CD4-positive, alpha-beta T cell (primary cell): ENCODE measurements around the gene E2F4. TPM values are rescaled to one million over a fixed set of nuclear protein-coding genes. Genes with fewer than 3 reads are reported as not detected.

Source experiments
- ATAC-seq: fragments of 200-7000 bp; cut with Tn5 transposase; one replicate; pipeline ENCODE4 v1.10.0; 2022; ENCODE audit warnings: mild to moderate bottlenecking; ENCODE audit not compliant: poor library complexity
- CTCF ChIA-PET: fragments of 350-600 bp; sonication (Branson Sonifier 250); formaldehyde crosslinking; loops from one replicate; lab custom pipeline; 2021; ENCODE audit warnings: antibody characterized with exemption, inconsistent platforms; lab: Charles Lee
- POLR2A ChIA-PET: fragments of 350-600 bp; sonication (Branson Sonifier 250); formaldehyde crosslinking; loops from one replicate; lab custom pipeline; 2021; ENCODE audit warnings: antibody characterized with exemption, inconsistent platforms; lab: Charles Lee
- DNase-seq, 14 experiments: peaks; one replicate each; pipeline ENCODE4 v3.0.0-alpha.2; 2013 to 2020; ENCODE audit warnings: mixed read lengths in 2 of 14
- H3K27ac ChIP-seq, 2 donors: one replicate each; pipeline versions ENCODE4 v1.5.1 to v1.7.0; 2013; ENCODE audit warnings: low read length in 2 of 2, low read depth in 1 of 2, mild to moderate bottlenecking in 1 of 2
- H3K27me3 ChIP-seq, 2 experiments: 1 replicate in 1 of 2; 2 replicates in 1 of 2; pipeline versions ENCODE4 v1.6.1 to v1.7.0; 2013; ENCODE audit warnings: low read length in 2 of 2, control low read depth in 1 of 2, mild to moderate bottlenecking in 1 of 2, moderate library complexity in 1 of 2; ENCODE audit not compliant: insufficient read depth in 2 of 2, control insufficient read depth in 1 of 2
- H3K36me3 ChIP-seq: one replicate; pipeline ENCODE4 v1.6.1; 2013; ENCODE audit warnings: low read length, control low read depth; ENCODE audit not compliant: insufficient read depth
- H3K4me1 ChIP-seq: one replicate; pipeline ENCODE4 v1.6.1; 2013; ENCODE audit warnings: low read length, control low read depth; ENCODE audit not compliant: insufficient read depth
- H3K4me3 ChIP-seq: one replicate; pipeline ENCODE4 v1.5.1; 2013; ENCODE audit warnings: mild to moderate bottlenecking, low read length, moderate library complexity
- H3K9me3 ChIP-seq, 2 experiments: 1 replicate in 1 of 2; 2 replicates in 1 of 2; pipeline versions ENCODE4 v1.6.1 to v1.7.0; 2013; ENCODE audit warnings: low read length in 2 of 2, mild to moderate bottlenecking in 2 of 2, control low read depth in 1 of 2, moderate library complexity in 1 of 2; ENCODE audit not compliant: control insufficient read depth in 1 of 2, insufficient read depth in 1 of 2
- H3K27ac Mint-ChIP-seq: one replicate; pipeline ENCODE4 v1.8.0; 2020; ENCODE audit warnings: mixed read lengths
- H3K27me3 Mint-ChIP-seq: one replicate; pipeline ENCODE4 v1.8.0; 2021; ENCODE audit warnings: mixed read lengths
- H3K36me3 Mint-ChIP-seq: one replicate; pipeline ENCODE4 v1.8.0; 2021; ENCODE audit warnings: low read depth, mixed read lengths
- H3K4me1 Mint-ChIP-seq: one replicate; pipeline ENCODE4 v1.8.0; 2021; ENCODE audit warnings: low read depth, mixed read lengths
- H3K4me3 Mint-ChIP-seq: one replicate; pipeline ENCODE4 v1.8.0; 2020; ENCODE audit warnings: mild to moderate bottlenecking, mixed read lengths
- H3K9me3 Mint-ChIP-seq: one replicate; pipeline ENCODE4 v1.8.0; 2020; ENCODE audit warnings: mixed read lengths
- CTCF ChIP-seq: fragments of 200-600 bp; IDR thresholded peaks from one replicate; pipeline ENCODE4 v1.8.0; 2022; ENCODE audit warnings: antibody characterized with exemption, mild to moderate bottlenecking
- intact Hi-C, 2 experiments: fragments of 100-400 bp; cut with DNase I in 1 of 2; cut with micrococcal nuclease in 1 of 2; formaldehyde crosslinking; loops; one replicate each; pipeline versions ENCODE4 v1.15.1 to v1.9.0; 2023 to 2025; cut with DNase I, micrococcal nuclease
- total RNA-seq, 174 experiments: library from RNA in 2 of 174; stranded (reverse) in 2 of 174; gene quantifications; one replicate each; pipeline ENCODE4 v1.2.3 and lab custom pipeline; 2021 to 2026

The E2F4 gene
- total RNA-seq, 2 experiments from 2014 or later, result 50.9 to 56.1 TPM

- Histone ChIP-seq H3K27ac (no peak overlapping the region), H3K27me3 (peaks cover 62 to 73% of the 10 kb centered on the region in 2 experiments), H3K4me1 (peaks cover 64% of the 10 kb centered on the region), H3K4me3 (peak overlapping the region; percentile 32), H3K36me3 (no peaks in the 10 kb centered on the region), H3K9me3 (peaks cover 0 to 27% of the 10 kb centered on the region in 2 experiments)
- TF ChIP-seq CTCF, result no peak
- peak in 1 of 14 experiments; percentile 23 for DNase-seq
- H3K4me1 Mint-ChIP-seq, result peaks cover 30% of the 10 kb centered on the region
- no peak overlapping the region for H3K27ac Mint-ChIP-seq
- peak overlapping the region; percentile 72 for H3K4me3 Mint-ChIP-seq
- intact Hi-C loops, result loop anchor here in 1 of 2 experiments (2.0 kb wide), 1 partner anchor 19 kb away; the partner anchor contains the start of gene MATCAP1
- peaks cover 75% of the 10 kb centered on the region for H3K27me3 Mint-ChIP-seq
- ATAC-seq, result no peak
- ChIA-PET POLR2A (interaction anchor here (2.1 to 5.5 kb wide), 3 partner anchors 9 to 20 kb away, joined by 8 to 51 read pairs (median 16); partner anchors contain the start of gene MATCAP1), CTCF (interaction anchor here (0.8 to 2.7 kb wide), 3 partner anchors 9 to 293 kb away, joined by 3 to 12 read pairs (median 5); no protein-coding TSS in a partner anchor)
- no peaks in the 10 kb centered on the region for H3K9me3 Mint-ChIP-seq
- H3K36me3 Mint-ChIP-seq, result peaks cover 10% of the 10 kb centered on the region
These were observed 27.9 kb upstream of the E2F4 start for GRCh38 chr16:67163999-67164558.

GRCh38 chr16:67164599-67165061, 27.3 kb upstream of the E2F4 start, which contains the start of gene HSF4:
Gene HSF4 (plus strand): TSS chr16:67164745. CDS start chr16:67164812, 67 bp downstream.
- peaks cover 31% of the 10 kb centered on the region for H3K4me1 Mint-ChIP-seq

More at GRCh38 chr16:67164599-67165061, 27.3 kb upstream of the E2F4 start, which contains the start of gene HSF4:
- peaks cover 68 to 78% of the 10 kb centered on the region in 2 experiments for H3K27me3 ChIP-seq
- intact Hi-C loops, result no loop called here
- ATAC-seq, result no peak
- no peak for TF ChIP-seq CTCF
- POLR2A ChIA-PET, result interaction anchor here (1.3 to 2.2 kb wide), 2 partner anchors 10 to 14 kb away, joined by 4 to 8 read pairs; partner anchors contain the start of gene B3GNT9
- H3K4me1 ChIP-seq, result peaks cover 66% of the 10 kb centered on the region
- Mint-ChIP-seq H3K4me3 (peak within 1 kb of the TSS; percentile 72), H3K36me3 (peaks cover 7% of the 10 kb centered on the region), H3K27ac (no peak within 1 kb of the TSS), H3K27me3 (peaks cover 80% of the 10 kb centered on the region), H3K9me3 (no peaks in the 10 kb centered on the region)
- H3K36me3 ChIP-seq, result no peaks in the 10 kb centered on the region
- peak in 3 of 14 experiments; percentile 14 to 54 (median 51) for DNase-seq
- CTCF ChIA-PET, result interaction anchor here (2.7 kb wide), 1 partner anchor 9 kb away, joined by 12 read pairs; no protein-coding TSS in a partner anchor
- H3K27ac ChIP-seq, result no peak within 1 kb of the TSS
- H3K9me3 ChIP-seq, result peaks cover 0 to 33% of the 10 kb centered on the region in 2 experiments
- peak within 1 kb of the TSS; percentile 32 for H3K4me3 ChIP-seq
